ENCODE results near the gene CDH13.

Gene CDH13

DNA sequence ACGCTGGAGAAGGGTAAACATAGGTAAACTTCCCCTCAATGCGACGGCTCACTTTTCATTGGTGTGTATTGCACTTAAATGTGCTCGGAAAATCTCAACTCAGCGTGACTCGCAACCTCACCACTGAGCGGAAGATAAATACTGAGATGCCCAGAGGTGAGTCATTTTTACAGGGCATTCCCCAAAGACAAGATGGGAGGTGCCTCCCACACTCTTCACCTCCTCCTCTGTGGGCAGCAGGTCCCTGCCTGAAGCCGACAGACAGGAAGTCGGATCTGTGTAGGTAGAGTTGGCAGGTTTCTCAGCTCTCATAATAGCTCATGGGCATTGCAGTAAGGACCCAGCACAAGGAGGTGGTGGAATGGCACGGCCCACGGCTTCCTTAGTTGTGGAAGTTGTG lies 906.4 kb downstream of the CDH13 start:
- Histone ChIP-seq H3K4me1 (ENCODE audit: control insufficient read depth, insufficient read depth, low read length) (no peaks in the 10 kb centered on the region), H3K36me3 (ENCODE audit: control insufficient read depth, insufficient read depth, low read length, severe bottlenecking) (no peaks in the 10 kb centered on the region), H3K27me3 (replicated peaks; ENCODE audit: control insufficient read depth, insufficient read depth, low read length) (no peaks in the 10 kb centered on the region), H3K4me3 (ENCODE audit: low read length) (no peak overlapping the region), H3K9ac (ENCODE audit: low read length) (no peak overlapping the region), H3K9me3 (ENCODE audit: control insufficient read depth, low read length) (no peaks in the 10 kb centered on the region)
- DNase-seq (ENCODE audit: low read depth): peak; percentile 15

DNA sequence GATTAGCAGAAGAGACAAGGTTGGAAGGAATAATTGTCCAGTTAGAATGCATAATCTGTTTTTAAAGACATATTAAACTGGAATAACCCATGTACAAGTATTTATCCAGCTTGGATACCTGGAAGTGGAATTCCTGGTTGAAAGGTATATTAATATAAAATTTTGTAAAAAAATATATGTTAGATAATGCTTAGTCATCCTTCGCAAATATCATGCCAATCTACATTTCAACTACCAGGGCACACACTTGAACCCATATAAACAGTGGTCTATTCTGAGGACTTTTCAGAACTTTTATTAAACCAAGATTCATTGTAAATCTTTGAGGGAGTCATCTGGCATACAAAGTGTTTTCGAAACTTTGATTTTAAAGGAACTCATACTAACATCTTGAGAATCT lies 911.9 kb downstream of the CDH13 start:
- H3K9me3 ChIP-seq (ENCODE audit: control insufficient read depth, low read length): no peaks in the 10 kb centered on the region
- no peak for DNase-seq (ENCODE audit: low read depth)
- no peak overlapping the region for H3K9ac ChIP-seq (ENCODE audit: low read length)
- no peak overlapping the region for H3K4me3 ChIP-seq (ENCODE audit: low read length)
- no peaks in the 10 kb centered on the region for H3K27me3 ChIP-seq (replicated peaks; ENCODE audit: control insufficient read depth, insufficient read depth, low read length)
- H3K4me1 ChIP-seq (ENCODE audit: control insufficient read depth, insufficient read depth, low read length): no peaks in the 10 kb centered on the region
- H3K36me3 ChIP-seq (ENCODE audit: control insufficient read depth, insufficient read depth, low read length, severe bottlenecking): no peaks in the 10 kb centered on the region

DNA sequence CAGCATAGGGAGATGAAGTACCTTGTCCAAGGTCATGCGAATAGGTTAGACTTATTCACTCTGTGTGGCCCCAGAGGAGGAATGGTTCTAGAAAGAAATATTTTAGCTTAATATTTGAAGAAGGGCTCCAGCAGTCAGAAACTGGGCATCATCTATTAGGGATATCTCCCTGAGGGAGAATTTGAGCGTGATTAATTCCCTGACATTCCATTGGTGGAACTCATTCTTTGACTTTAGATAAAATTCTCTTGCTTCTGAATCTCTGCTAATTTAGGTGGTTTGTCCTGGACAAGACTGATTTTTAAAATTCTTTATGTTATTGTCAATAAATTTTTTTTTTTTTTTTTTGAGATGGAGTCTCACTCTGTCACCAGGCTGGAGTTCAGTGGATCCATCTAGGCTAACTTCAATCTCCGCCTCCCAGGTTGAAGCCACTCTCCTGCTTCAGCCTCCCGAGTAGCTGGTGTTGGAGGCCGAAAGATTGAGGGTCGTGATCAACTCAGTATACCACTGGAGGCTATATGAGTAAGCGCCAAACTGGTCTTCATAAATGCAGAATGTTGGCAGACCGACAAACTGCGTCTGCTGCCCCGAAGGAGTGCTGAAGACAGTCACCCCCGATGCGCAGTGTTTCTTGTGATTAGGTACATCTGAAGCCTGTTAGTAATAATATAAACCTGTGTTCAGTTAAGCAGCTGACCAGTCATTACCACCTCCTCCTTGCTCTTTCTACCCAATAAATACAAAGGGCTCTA lies 913.1 kb downstream of the CDH13 start:
- no peaks in the 10 kb centered on the region for H3K27me3 ChIP-seq (replicated peaks; ENCODE audit: control insufficient read depth, insufficient read depth, low read length)
- no peaks in the 10 kb centered on the region for H3K4me1 ChIP-seq (ENCODE audit: control insufficient read depth, insufficient read depth, low read length)
- no peaks in the 10 kb centered on the region for H3K9me3 ChIP-seq (ENCODE audit: control insufficient read depth, low read length)
- no peaks in the 10 kb centered on the region for H3K36me3 ChIP-seq (ENCODE audit: control insufficient read depth, insufficient read depth, low read length, severe bottlenecking)
- no peak overlapping the region for H3K4me3 ChIP-seq (ENCODE audit: low read length)
- no peak for DNase-seq (ENCODE audit: low read depth)
- no peak overlapping the region for H3K9ac ChIP-seq (ENCODE audit: low read length)

DNA sequence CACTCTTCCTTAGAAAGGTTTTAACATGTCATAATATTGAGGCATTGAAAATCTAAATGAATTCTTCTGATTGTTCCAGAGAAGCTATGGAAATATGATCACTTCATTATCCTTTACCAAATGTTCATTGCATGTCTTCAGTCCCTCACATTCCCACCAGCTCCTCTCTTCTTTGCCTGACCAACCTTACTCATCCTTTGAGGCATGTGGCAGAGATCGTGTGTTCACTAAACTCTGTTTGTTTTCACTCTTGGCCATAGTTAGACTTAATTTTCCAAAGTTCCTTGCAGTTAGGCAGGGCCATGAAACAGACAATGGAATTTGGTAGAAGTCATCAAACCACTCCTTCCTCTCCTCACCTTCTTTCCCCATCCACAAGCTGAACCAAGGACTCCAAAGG lies 914.5 kb downstream of the CDH13 start:
- Histone ChIP-seq H3K4me3 (ENCODE audit: low read length) (no peak overlapping the region), H3K27me3 (replicated peaks; ENCODE audit: control insufficient read depth, insufficient read depth, low read length) (no peaks in the 10 kb centered on the region), H3K36me3 (ENCODE audit: control insufficient read depth, insufficient read depth, low read length, severe bottlenecking) (no peaks in the 10 kb centered on the region), H3K9ac (ENCODE audit: low read length) (no peak overlapping the region), H3K9me3 (ENCODE audit: control insufficient read depth, low read length) (no peaks in the 10 kb centered on the region), H3K4me1 (ENCODE audit: control insufficient read depth, insufficient read depth, low read length) (no peaks in the 10 kb centered on the region)
- no peak for DNase-seq (ENCODE audit: low read depth)

DNA sequence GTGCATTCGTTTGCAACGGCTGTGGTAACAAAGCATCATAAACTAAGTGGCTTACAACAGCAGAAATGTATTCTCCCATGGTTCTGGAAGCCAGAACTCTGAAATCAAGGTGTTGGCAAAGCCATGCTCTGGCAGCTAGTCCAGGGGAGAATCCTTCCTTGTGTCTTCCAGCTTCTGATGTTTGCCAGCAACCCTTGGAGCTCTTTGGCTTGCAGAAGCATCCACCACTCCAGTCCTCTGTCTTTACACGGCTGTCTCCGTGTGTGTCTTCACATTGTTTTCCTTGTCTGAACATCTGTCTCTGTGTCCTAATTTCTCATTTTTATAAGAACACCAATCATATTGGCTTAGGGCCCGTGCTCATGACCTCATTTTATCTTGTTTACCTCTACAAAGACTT lies 915.7 kb downstream of the CDH13 start:
- no peak overlapping the region for H3K4me3 ChIP-seq (ENCODE audit: low read length)
- no peak for DNase-seq (ENCODE audit: low read depth)

DNA sequence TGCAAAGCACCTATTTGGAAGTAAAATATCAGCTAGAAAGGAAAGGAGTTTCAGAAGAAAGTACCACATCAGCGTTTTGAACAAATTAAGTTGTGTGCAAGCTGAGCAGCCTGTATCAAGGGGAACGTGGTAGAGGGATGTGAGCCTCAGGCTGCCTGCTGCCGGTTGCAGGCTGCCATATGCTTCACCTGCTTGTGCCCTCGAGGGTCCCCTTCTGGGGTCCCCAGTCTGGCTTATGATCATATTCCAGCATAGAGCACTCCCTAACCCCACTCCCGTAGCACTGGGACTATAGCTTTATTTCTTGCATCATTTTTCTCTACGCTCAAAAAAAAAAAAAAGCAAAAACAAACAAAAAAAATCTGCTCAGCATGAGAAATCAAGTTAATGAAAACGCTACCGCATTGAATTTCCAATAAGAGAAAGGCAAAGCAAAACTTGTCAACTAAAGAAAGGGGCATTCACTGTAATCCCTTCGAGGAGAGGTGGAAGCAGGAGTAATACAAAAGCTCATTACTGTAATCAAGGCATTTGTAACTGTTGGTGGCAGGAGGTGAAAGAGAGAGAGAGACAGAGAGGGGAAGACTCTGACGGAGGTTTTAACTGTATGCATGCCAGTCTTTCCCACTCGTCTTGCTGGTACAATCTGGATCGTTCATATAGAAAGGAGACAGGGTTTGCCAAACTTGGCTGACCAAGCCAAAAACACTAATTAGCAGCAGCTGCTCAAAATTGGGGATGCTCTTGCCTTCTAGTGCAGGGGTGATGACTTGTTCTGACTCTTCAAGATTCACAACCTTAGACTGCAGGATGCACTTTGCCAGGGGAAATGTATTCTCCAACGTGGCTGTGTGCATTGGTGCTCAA lies 922.8 kb downstream of the CDH13 start:
- Histone ChIP-seq H3K9ac (ENCODE audit: low read length) (no peak overlapping the region), H3K4me3 (ENCODE audit: low read length) (no peak overlapping the region), H3K36me3 (ENCODE audit: control insufficient read depth, insufficient read depth, low read length, severe bottlenecking) (no peaks in the 10 kb centered on the region), H3K9me3 (ENCODE audit: control insufficient read depth, low read length) (no peaks in the 10 kb centered on the region), H3K4me1 (ENCODE audit: control insufficient read depth, insufficient read depth, low read length) (no peaks in the 10 kb centered on the region), H3K27me3 (replicated peaks; ENCODE audit: control insufficient read depth, insufficient read depth, low read length) (no peaks in the 10 kb centered on the region)
- DNase-seq (ENCODE audit: low read depth): no peak

More for the DNA sequence above, 915.7 kb downstream of the CDH13 start:
- Histone ChIP-seq H3K9me3 (ENCODE audit: control insufficient read depth, low read length) (no peaks in the 10 kb centered on the region), H3K4me1 (ENCODE audit: control insufficient read depth, insufficient read depth, low read length) (no peaks in the 10 kb centered on the region), H3K36me3 (ENCODE audit: control insufficient read depth, insufficient read depth, low read length, severe bottlenecking) (no peaks in the 10 kb centered on the region), H3K9ac (ENCODE audit: low read length) (no peak overlapping the region), H3K27me3 (replicated peaks; ENCODE audit: control insufficient read depth, insufficient read depth, low read length) (no peaks in the 10 kb centered on the region)

DNA sequence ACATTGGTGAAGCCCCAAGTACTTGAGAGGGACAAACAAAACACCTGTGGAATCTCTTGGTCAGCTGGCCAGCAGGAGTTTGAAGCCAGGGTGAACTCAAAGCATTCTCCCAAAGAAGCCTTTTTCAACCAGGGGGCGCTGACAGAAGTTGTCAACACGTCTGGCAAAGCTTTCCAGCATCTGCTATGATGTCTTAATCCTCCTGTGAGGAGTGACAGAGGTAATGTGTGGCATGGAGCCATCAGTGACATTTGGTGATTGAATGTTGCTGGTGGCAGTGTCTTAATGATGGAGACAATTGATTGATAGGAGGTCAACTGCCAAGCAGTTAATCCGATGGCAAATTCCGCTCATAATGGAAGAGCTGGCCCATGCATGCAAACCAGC lies 923.4 kb downstream of the CDH13 start:
- Histone ChIP-seq H3K27me3 (replicated peaks; ENCODE audit: control insufficient read depth, insufficient read depth, low read length) (no peaks in the 10 kb centered on the region), H3K9ac (ENCODE audit: low read length) (no peak overlapping the region), H3K9me3 (ENCODE audit: control insufficient read depth, low read length) (no peaks in the 10 kb centered on the region), H3K4me3 (ENCODE audit: low read length) (no peak overlapping the region), H3K36me3 (ENCODE audit: control insufficient read depth, insufficient read depth, low read length, severe bottlenecking) (no peaks in the 10 kb centered on the region), H3K4me1 (ENCODE audit: control insufficient read depth, insufficient read depth, low read length) (no peaks in the 10 kb centered on the region)
- DNase-seq (ENCODE audit: low read depth): no peak

DNA sequence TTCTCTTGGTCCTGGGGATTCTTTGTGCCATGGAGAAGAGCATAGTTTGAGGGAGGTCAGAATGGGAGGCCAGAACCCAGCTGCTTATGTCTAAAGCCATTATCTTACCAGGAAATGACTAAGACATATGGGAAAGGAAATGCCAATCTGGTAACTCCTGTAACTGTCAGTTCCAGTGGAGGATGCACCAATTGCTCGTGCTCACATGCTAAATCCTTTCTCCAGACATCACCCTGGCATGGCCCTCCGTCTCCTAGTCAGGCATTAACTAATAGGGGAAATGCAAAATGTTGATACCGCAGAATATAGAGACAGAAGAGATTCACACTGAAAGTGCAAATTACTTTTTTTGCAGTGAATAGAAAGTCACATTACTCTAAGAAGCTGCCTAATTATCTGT lies 925.5 kb downstream of the CDH13 start:
- Histone ChIP-seq H3K9me3 (ENCODE audit: control insufficient read depth, low read length) (no peaks in the 10 kb centered on the region), H3K4me3 (ENCODE audit: low read length) (no peak overlapping the region), H3K4me1 (ENCODE audit: control insufficient read depth, insufficient read depth, low read length) (no peaks in the 10 kb centered on the region), H3K9ac (ENCODE audit: low read length) (no peak overlapping the region), H3K27me3 (replicated peaks; ENCODE audit: control insufficient read depth, insufficient read depth, low read length) (no peaks in the 10 kb centered on the region), H3K36me3 (ENCODE audit: control insufficient read depth, insufficient read depth, low read length, severe bottlenecking) (no peaks in the 10 kb centered on the region)
- no peak for DNase-seq (ENCODE audit: low read depth)

DNA sequence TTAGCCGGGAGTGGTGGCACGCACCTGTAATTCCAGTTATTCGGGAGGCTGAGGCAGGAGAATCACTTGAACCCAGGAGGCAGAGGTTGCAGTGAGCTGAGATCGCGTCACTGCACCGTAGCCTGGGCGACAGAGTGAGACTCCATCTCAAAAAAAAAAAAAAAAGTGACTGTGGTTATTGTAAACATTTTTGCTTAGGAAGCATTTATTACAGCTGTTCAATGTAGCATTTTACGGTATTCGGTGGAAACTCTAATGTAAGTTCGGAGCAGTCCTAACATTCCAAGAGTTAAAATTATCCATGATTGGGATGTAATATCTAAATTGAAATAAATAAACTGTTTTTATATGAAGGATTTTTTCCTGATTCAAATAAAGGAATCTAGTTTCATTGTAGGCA lies 926.2 kb downstream of the CDH13 start:
- H3K27me3 ChIP-seq (replicated peaks; ENCODE audit: control insufficient read depth, insufficient read depth, low read length): no peaks in the 10 kb centered on the region
- H3K36me3 ChIP-seq (ENCODE audit: control insufficient read depth, insufficient read depth, low read length, severe bottlenecking): no peaks in the 10 kb centered on the region
- H3K4me3 ChIP-seq (ENCODE audit: low read length): no peak overlapping the region
- no peak for DNase-seq (ENCODE audit: low read depth)
- H3K9ac ChIP-seq (ENCODE audit: low read length): no peak overlapping the region
- no peaks in the 10 kb centered on the region for H3K4me1 ChIP-seq (ENCODE audit: control insufficient read depth, insufficient read depth, low read length)
- no peaks in the 10 kb centered on the region for H3K9me3 ChIP-seq (ENCODE audit: control insufficient read depth, low read length)

DNA sequence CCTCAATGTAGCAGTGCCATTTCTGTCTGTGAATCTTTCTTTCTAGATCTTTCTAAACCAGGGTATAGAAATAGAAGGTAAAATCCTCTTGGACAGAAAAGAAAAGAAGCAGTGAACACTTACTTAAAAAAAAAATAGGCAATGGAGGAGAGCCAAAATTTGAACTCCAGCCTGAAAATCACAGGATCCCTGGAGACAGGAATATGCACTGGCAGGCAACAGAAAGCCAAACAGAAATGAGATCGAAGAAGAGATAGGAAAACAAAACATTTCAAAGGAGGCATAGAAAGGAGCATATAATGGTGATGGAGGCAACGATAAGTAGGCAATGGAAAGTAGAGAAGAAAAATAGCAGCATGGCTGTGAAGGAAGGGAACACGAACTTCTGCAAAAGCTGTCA lies 927.3 kb downstream of the CDH13 start:
- peak; percentile 32 for DNase-seq (ENCODE audit: low read depth)
- Histone ChIP-seq H3K4me3 (ENCODE audit: low read length) (no peak overlapping the region), H3K27me3 (replicated peaks; ENCODE audit: control insufficient read depth, insufficient read depth, low read length) (no peaks in the 10 kb centered on the region), H3K4me1 (ENCODE audit: control insufficient read depth, insufficient read depth, low read length) (no peaks in the 10 kb centered on the region), H3K36me3 (ENCODE audit: control insufficient read depth, insufficient read depth, low read length, severe bottlenecking) (no peaks in the 10 kb centered on the region), H3K9ac (ENCODE audit: low read length) (no peak overlapping the region), H3K9me3 (ENCODE audit: control insufficient read depth, low read length) (no peaks in the 10 kb centered on the region)

DNA sequence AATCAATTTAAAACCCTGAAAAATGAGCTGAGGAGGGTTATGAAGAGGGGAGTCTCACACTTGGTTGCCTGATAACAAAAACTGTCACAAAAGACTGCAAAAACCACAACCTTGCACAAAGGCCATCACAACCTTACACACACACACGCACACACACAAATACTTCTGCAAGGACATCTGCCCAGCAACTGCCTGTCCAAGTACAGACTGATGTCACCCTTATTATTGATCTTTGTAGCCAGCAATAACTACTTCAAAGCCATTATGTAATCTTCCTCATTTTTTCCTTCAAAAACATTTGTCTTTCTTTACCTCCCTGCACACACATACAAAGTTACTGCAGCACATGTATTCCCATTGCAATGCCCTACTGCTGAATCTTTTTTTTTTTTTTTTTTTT lies 927.8 kb downstream of the CDH13 start:
- Histone ChIP-seq H3K36me3 (ENCODE audit: control insufficient read depth, insufficient read depth, low read length, severe bottlenecking) (no peaks in the 10 kb centered on the region), H3K4me3 (ENCODE audit: low read length) (no peak overlapping the region), H3K9ac (ENCODE audit: low read length) (no peak overlapping the region), H3K9me3 (ENCODE audit: control insufficient read depth, low read length) (no peaks in the 10 kb centered on the region), H3K27me3 (replicated peaks; ENCODE audit: control insufficient read depth, insufficient read depth, low read length) (no peaks in the 10 kb centered on the region), H3K4me1 (ENCODE audit: control insufficient read depth, insufficient read depth, low read length) (no peaks in the 10 kb centered on the region)
- no peak for DNase-seq (ENCODE audit: low read depth)

Measured in adipocyte (in vitro differentiated cells).